Esophagus squamous epithelium (tissue), 4 donors: ENCODE results near the gene RIT2.

Experiments
- POLR2A ChIP-seq, 4 donors: fragments of 450-650 bp; IDR thresholded peaks; one replicate each; pipeline ENCODE4 v1.6.1; 2017; ENCODE audit warnings: antibody characterized with exemption in 4 of 4, mild to moderate bottlenecking in 4 of 4, moderate library complexity in 3 of 4
- TF ChIP-seq, protein P1 (sequence below), 6 experiments: fragments of 450-650 bp in 4 of 6; fragments of 200-600 bp in 2 of 6; sonication (generic) in 2 of 6; IDR thresholded peaks; one replicate each; pipeline ENCODE4 v1.5.1; 2016 to 2019; ENCODE audit warnings: antibody characterized with exemption in 6 of 6, mild to moderate bottlenecking in 4 of 6, moderate library complexity in 4 of 6

DNA sequence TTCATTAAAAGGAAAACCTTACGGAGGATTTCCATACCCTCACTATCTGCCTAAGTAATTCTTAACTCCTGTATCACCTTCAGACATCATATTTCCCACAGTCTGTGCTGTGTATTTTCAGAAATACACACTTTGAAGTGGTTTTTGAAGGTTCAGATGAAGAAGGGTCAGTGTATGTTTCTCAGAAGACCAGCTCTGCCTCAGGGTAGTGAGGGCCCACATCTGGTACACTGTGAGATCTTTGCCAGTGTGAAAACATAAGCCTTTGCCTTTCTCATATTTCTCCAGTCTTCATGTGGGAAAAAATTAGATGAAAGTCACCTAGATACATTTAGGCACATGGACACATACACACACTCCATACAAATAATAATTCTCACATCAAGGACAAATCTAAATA is 408.4 kb downstream of the RIT2 start:
- TF ChIP-seq, protein P1, sequence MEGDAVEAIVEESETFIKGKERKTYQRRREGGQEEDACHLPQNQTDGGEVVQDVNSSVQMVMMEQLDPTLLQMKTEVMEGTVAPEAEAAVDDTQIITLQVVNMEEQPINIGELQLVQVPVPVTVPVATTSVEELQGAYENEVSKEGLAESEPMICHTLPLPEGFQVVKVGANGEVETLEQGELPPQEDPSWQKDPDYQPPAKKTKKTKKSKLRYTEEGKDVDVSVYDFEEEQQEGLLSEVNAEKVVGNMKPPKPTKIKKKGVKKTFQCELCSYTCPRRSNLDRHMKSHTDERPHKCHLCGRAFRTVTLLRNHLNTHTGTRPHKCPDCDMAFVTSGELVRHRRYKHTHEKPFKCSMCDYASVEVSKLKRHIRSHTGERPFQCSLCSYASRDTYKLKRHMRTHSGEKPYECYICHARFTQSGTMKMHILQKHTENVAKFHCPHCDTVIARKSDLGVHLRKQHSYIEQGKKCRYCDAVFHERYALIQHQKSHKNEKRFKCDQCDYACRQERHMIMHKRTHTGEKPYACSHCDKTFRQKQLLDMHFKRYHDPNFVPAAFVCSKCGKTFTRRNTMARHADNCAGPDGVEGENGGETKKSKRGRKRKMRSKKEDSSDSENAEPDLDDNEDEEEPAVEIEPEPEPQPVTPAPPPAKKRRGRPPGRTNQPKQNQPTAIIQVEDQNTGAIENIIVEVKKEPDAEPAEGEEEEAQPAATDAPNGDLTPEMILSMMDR (IDR thresholded peaks at IDR 0.05) = no peak
- no peak for TF ChIP-seq POLR2A (IDR thresholded peaks at IDR 0.05)
